ENCODE results near the gene VRK3.
A peak's percentile ranks its signal among the peaks of the same experiment; 100 is the strongest.

The VRK3 gene

GRCh38 chr19:50030225-50030624 lies 5.1 kb upstream of the VRK3 start:
- no peak for DNase-seq

- DNase-seq = no peak
These were observed 1.4 kb upstream of the VRK3 start for GRCh38 chr19:50026550-50026906.

GRCh38 chr19:50025794-50026549 lies 800 bp upstream of the VRK3 start, which contains the start of gene ZNF473:
Gene ZNF473 (plus strand): TSS chr19:50026005. CDS start chr19:50031083, 5,078 bp downstream.
- peak; percentile 97 to 98 (median 98) for DNase-seq

GRCh38 chr19:50024719-50025021 lies 502 bp downstream of the VRK3 start:
- DNase-seq = no peak

GRCh38 chr19:50022823-50023222 lies 2.3 kb downstream of the VRK3 start:
- DNase-seq = no peak

- no peak for DNase-seq
These were observed 4.7 kb downstream of the VRK3 start for GRCh38 chr19:50020481-50020880.

- no peak for DNase-seq
These were observed 8.9 kb downstream of the VRK3 start for GRCh38 chr19:50016225-50016807.

GRCh38 chr19:50008532-50008931 lies 16.6 kb downstream of the VRK3 start:
- peak in 1 of 4 experiments; percentile 29 for DNase-seq

- no peak for DNase-seq
These were observed 17.2 kb downstream of the VRK3 start for GRCh38 chr19:50007947-50008346.

GRCh38 chr19:50007170-50007569 lies 18.0 kb downstream of the VRK3 start:
- DNase-seq = no peak

- no peak for DNase-seq
These were observed 19.7 kb downstream of the VRK3 start for GRCh38 chr19:50005428-50005827.

GRCh38 chr19:50003810-50004419 lies 21.3 kb downstream of the VRK3 start:
- DNase-seq = peak; percentile 44 to 75 (median 56)

- DNase-seq = no peak
These were observed 21.9 kb downstream of the VRK3 start for GRCh38 chr19:50003254-50003788.

GRCh38 chr19:50002386-50002960 lies 22.7 kb downstream of the VRK3 start:
- DNase-seq = no peak

GRCh38 chr19:50001775-50002174 lies 23.4 kb downstream of the VRK3 start:
- no peak for DNase-seq

- DNase-seq = peak; percentile 9 to 59 (median 54)
These were observed 24.2 kb downstream of the VRK3 start for GRCh38 chr19:50000841-50001557.

- DNase-seq = no peak
These were observed 24.9 kb downstream of the VRK3 start for GRCh38 chr19:50000038-50000840.

- no peak for DNase-seq
These were observed 25.7 kb downstream of the VRK3 start for GRCh38 chr19:49999371-50000010.

GRCh38 chr19:49997709-49998108 lies 27.5 kb downstream of the VRK3 start:
- DNase-seq = peak; percentile 23 to 58 (median 43)

- no peak for DNase-seq
These were observed 36.7 kb downstream of the VRK3 start for GRCh38 chr19:49988433-49988832.

- DNase-seq = no peak
These were observed 37.2 kb downstream of the VRK3 start for GRCh38 chr19:49988007-49988406.
